Stomach (tissue), 9 donors: ENCODE results near the gene LIPT2. TPM values are rescaled to one million over a fixed set of nuclear protein-coding genes. Genes with fewer than 3 reads are reported as not detected.

Experiments
- DNase-seq, 2 donors: peaks; one replicate each; pipeline versions ENCODE4 v3.0.0 to v3.0.0-alpha.2; 2013 to 2019
- H3K27ac ChIP-seq, 5 donors: fragments of 200-600 bp in 4 of 5; sonication (generic) in 4 of 5; one replicate each; pipeline ENCODE4 v1.5.1; 2013 to 2019; ENCODE audit warnings: mild to moderate bottlenecking in 1 of 5, moderate library complexity in 1 of 5
- H3K27me3 ChIP-seq, 3 donors: fragments of 200-600 bp; sonication (generic); one replicate each; pipeline ENCODE4 v1.5.1; 2017 to 2019; ENCODE audit warnings: mixed run types in 1 of 3
- H3K36me3 ChIP-seq, 4 donors: fragments of 200-600 bp; sonication (generic); 1 replicate in 3 of 4; 2 replicates in 1 of 4; pipeline ENCODE4 v1.5.1; 2016 to 2019
- H3K4me1 ChIP-seq, 4 donors: fragments of 200-600 bp; sonication (generic); one replicate each; pipeline ENCODE4 v1.5.1; 2016 to 2019
- H3K4me3 ChIP-seq, 4 donors: fragments of 200-600 bp; sonication (generic) in 3 of 4; one replicate each; pipeline ENCODE4 v1.5.1; 2016 to 2019; ENCODE audit warnings: mild to moderate bottlenecking in 1 of 4
- H3K9me3 ChIP-seq, 4 donors: fragments of 200-600 bp; sonication (generic); one replicate each; pipeline ENCODE4 v1.5.1; 2016 to 2019
- CTCF ChIP-seq, 7 experiments: fragments of 450-650 bp in 4 of 7; fragments of 200-600 bp in 3 of 7; sonication (generic) in 3 of 7; IDR thresholded peaks; one replicate each; pipeline ENCODE4 v1.5.1; 2016 to 2019; ENCODE audit warnings: antibody characterized with exemption in 7 of 7, control low read depth in 2 of 7, mild to moderate bottlenecking in 1 of 7
- EP300 ChIP-seq: sonication (generic); formaldehyde crosslinking; IDR thresholded peaks from one replicate; pipeline ENCODE4 v1.6.1; 2017; ENCODE audit warnings: antibody characterized with exemption
- POLR2A ChIP-seq, 4 donors: fragments of 450-650 bp; IDR thresholded peaks; one replicate each; pipeline ENCODE4 v1.6.1; 2016; ENCODE audit warnings: antibody characterized with exemption in 4 of 4, control low read depth in 2 of 4, mild to moderate bottlenecking in 1 of 4, moderate library complexity in 1 of 4
- POLR2AphosphoS5 ChIP-seq, 3 donors: sonication (generic); formaldehyde crosslinking; IDR thresholded peaks; one replicate each; pipeline ENCODE4 v1.6.1; 2016; ENCODE audit warnings: antibody characterized with exemption in 3 of 3
- WGBS, 5 donors: extraction: QIAGEN DNeasy Blood & Tissue Kit in 3 of 5; methylation state at CpG; one replicate each; pipeline versions ENCODE4 v1.1.5 to v1.1.7; 2013 to 2018; 5-methylcytosine and 5-hydroxymethylcytosine counted together
- intact Hi-C: fragments of 100-400 bp; cut with DNase I; formaldehyde crosslinking; loops from one replicate; pipeline ENCODE4 v1.15.1; 2023; ENCODE audit warnings: low total_unique reads
- polyA plus RNA-seq, 3 donors: library from polyadenylated mRNA; stranded (reverse); fragments of 200-250 nt; gene quantifications; one replicate each; pipeline ENCODE4 v1.2.3, GENCODE V29; 2013
- total RNA-seq, 5 donors: library from RNA; depleted of rRNA; stranded (reverse); fragments of >200 nt; gene quantifications; one replicate each; pipeline versions ENCODE4 v1.1.0 to v1.2.3, GENCODE V29; 2014 to 2016
- donor health status: healthy with polysubstance abuse.
- donor health status: Bipolar disorder and iron deficiency.
- donor health status: healthy.

The LIPT2 gene
- total and polyA plus RNA-seq, 8 donors: 0.45 to 32.0 (median 3.1) TPM; not detected in 1

DNA sequence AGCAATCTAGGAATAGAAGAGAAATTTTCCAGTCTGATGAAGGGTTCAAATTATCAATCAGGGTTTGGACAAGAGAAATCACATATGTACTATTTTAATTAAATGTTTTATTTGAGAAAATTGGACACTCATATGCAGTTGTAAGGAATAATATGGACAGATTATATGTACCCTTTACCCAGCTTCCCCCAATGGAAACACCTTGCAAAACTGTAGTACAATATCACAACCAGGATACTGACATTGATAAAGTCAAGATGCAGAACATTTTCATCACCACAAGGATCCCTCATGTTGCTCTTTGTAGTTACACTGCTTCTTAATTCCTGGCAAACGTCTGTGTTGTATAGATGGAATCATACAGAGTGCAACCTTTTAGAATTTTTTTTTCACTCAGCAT, 1.4 kb upstream of the LIPT2 start:
- H3K9me3 ChIP-seq: no peaks in the 10 kb centered on the region
- no peaks in the 10 kb centered on the region for H3K27me3 ChIP-seq
- 83 to 95% (median 90%) methylated on average over 1 of the region's 1 CpG for WGBS, 5 donors
- H3K36me3 ChIP-seq: peaks cover 0 to 14% (median 4%) of the 10 kb centered on the region in 4 donors
- intact Hi-C loops: no loop called here
- no peak overlapping the region for H3K27ac ChIP-seq
- TF ChIP-seq CTCF (IDR thresholded peaks at IDR 0.05) (no peak), EP300 (no peak), POLR2A (IDR thresholded peaks at IDR 0.05) (no peak), POLR2AphosphoS5 (IDR thresholded peaks at IDR 0.05) (no peak)
- peaks cover 5 to 22% (median 16%) of the 10 kb centered on the region in 4 donors for H3K4me1 ChIP-seq
- no peak for DNase-seq
- H3K4me3 ChIP-seq: no peak overlapping the region

DNA sequence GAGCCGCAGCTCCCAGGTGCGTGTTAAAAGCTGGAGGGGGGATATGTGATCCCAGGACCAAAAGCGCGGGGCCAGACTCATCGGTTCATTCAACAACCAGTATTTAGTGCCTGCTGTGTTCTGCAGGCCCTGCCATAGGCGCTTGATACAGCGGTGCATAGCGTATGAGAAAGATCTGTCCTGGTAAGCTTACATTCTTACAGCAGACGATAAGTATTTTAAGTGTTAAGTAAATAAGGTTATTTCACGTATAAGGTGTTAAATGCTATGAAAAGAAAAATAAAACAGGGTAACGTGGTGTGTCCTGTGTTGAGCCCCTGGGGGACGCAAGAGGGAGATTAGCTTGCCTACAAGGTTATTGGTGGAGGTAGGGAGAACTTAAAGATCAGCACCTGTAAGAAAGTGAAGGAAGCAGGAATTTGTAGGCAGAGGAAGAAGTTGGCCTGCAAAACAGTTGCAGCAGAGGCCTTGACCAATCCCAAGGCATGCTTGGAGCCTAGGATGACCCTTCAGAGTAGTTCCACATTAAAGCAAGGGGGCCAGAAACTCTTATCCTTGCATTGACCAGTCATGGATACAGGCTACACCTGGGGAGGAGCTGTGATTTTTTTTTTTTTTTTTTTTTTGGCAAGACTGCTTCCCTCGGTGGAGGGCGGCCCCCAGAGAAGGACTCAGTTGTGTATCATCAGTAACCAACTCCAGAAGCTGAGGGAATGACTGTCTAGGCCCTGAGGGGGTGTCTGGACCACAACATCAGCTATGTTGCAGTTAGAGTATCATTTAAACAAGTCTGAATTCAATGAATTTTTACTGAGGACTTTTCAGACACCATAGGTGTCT, 487 bp upstream of the LIPT2 start:
- H3K4me3 ChIP-seq: peak overlapping the region; percentile 70 to 93 (median 82)
- DNase-seq: no peak
- WGBS, 5 donors: 5 to 8% (median 7%) methylated on average over 14 of the region's 14 CpGs
- H3K27me3 ChIP-seq: no peaks in the 10 kb centered on the region
- intact Hi-C loops: no loop called here
- H3K36me3 ChIP-seq: peaks cover 0 to 14% (median 4%) of the 10 kb centered on the region in 4 donors
- H3K27ac ChIP-seq: peak overlapping the region; percentile 95 to 100 (median 100)
- TF ChIP-seq POLR2AphosphoS5 (IDR thresholded peaks at IDR 0.05) (no peak), EP300 (no peak), POLR2A (IDR thresholded peaks at IDR 0.05) (no peak), CTCF (IDR thresholded peaks at IDR 0.05) (no peak)
- peaks cover 5 to 22% (median 16%) of the 10 kb centered on the region in 4 donors for H3K4me1 ChIP-seq
- no peaks in the 10 kb centered on the region for H3K9me3 ChIP-seq

DNA sequence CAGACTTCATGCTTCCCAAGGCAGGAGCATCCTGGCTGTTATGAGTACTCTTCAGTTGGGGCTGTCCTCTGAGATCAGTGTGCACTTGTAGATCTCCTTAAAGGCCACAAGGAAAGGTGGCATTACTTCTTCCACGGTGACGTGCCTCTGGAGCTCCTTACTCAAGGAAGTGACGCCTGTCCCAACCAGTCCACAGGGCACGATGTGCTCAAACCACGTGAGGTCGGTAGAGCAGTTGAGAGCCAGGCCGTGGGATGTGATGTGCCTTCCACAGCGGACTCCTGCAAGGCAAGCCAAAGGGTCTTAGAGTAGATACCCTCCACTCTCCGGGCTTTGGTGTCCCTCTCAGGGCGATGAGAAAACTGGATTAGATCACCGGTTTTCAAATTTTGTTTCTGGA, 1.4 kb downstream of the LIPT2 start:
- H3K4me3 ChIP-seq: peak overlapping the region in 1 of 4 donors; percentile 79
- H3K27me3 ChIP-seq: no peaks in the 10 kb centered on the region
- DNase-seq: no peak
- H3K9me3 ChIP-seq: no peaks in the 10 kb centered on the region
- H3K36me3 ChIP-seq: peaks cover 0 to 14% (median 4%) of the 10 kb centered on the region in 4 donors
- WGBS, 5 donors: 91 to 94% (median 92%) methylated on average over 10 to 11 of the region's 11 CpGs
- TF ChIP-seq POLR2AphosphoS5 (IDR thresholded peaks at IDR 0.05) (no peak), POLR2A (IDR thresholded peaks at IDR 0.05) (no peak), CTCF (IDR thresholded peaks at IDR 0.05) (no peak), EP300 (no peak)
- peaks cover 5 to 22% (median 16%) of the 10 kb centered on the region in 4 donors for H3K4me1 ChIP-seq
- H3K27ac ChIP-seq: peak overlapping the region in 3 of 5 donors; percentile 95 to 100 (median 100)
- intact Hi-C loops: no loop called here

DNA sequence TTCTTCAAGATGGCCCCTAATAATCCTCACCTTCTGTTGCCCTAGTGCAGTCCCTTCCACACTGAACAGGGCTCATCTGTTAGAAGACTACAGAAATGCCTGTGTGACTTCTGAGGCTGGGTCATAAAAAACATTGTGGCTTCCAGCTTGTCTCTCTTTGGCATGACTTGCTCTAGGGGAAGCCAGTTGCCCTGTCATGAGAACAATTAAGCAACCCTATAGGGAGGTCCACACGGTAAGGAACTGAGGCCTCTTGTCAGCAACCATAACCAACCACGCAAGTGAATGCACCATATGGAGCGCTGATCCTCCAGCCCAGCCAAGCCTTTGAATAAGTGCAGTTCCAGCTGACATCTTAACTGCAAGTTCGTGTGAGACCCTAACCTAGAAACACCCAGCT, 2.6 kb downstream of the LIPT2 start:
- Histone ChIP-seq H3K27me3 (no peaks in the 10 kb centered on the region), H3K4me1 (peaks cover 5 to 22% (median 16%) of the 10 kb centered on the region in 4 donors), H3K36me3 (peaks cover 0 to 14% (median 2%) of the 10 kb centered on the region in 4 donors), H3K27ac (no peak overlapping the region), H3K4me3 (no peak overlapping the region), H3K9me3 (no peaks in the 10 kb centered on the region)
- TF ChIP-seq EP300: no peak
- TF ChIP-seq POLR2AphosphoS5 (IDR thresholded peaks at IDR 0.05): no peak
- no peak for TF ChIP-seq POLR2A (IDR thresholded peaks at IDR 0.05)
- TF ChIP-seq CTCF (IDR thresholded peaks at IDR 0.05): no peak
- no peak for DNase-seq
- intact Hi-C loops: no loop called here
- WGBS, 5 donors: 88 to 98% (median 95%) methylated on average over 4 of the region's 4 CpGs
